ENCODE measurements around the gene RAD51D.

RAD51D gene

DNA sequence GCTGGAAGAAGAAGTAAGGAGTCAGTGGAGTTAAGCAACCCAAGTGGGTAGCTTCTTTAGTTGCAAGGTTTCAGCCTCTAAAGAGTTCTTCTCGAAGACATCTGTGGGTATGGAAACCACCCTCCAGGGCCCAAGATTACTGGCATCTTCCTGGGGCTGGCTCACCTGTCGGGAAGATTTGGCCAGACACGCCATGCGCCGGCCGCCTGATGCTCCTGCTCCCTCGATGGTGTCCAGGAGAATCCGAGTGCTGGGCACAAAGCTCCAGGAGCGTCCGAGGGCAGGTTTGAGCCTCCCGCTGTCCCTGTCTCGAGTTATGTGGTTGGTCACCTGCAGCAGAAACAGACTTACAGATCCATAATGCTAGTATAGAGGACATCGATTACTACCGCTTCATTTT lies 18.6 kb downstream of the RAD51D start:
- H4K91ac ChIP-seq (ENCODE audit: low read length): no peak overlapping the region
- H2AK5ac ChIP-seq (ENCODE audit: low read length, severe bottlenecking): no peak overlapping the region
- H2BK120ac ChIP-seq (ENCODE audit: low read depth, low read length): no peak overlapping the region
- H3K9me3 ChIP-seq (ENCODE audit: control insufficient read depth, low read length): no peaks in the 10 kb centered on the region
- no peak overlapping the region for H2BK15ac ChIP-seq (ENCODE audit: low read depth, poor library complexity, severe bottlenecking)
- H3K36me3 ChIP-seq (ENCODE audit: control insufficient read depth in 1 of 2, insufficient read depth in 2 of 2, low read depth in 1 of 2, low read length in 2 of 2): peaks cover 41 to 55% of the 10 kb centered on the region in 2 experiments
- peaks cover 6% of the 10 kb centered on the region for H3K4me1 ChIP-seq (ENCODE audit: control insufficient read depth, insufficient read depth, low read depth, low read length)
- DNase-seq: no peak
- H4K8ac ChIP-seq (ENCODE audit: low read length): no peak overlapping the region
- 98% methylated on average over 14 of the region's 14 CpGs for WGBS
- H3K4ac ChIP-seq (ENCODE audit: low read depth in 1 of 2, low read length in 2 of 2): no peak overlapping the region
- no peak overlapping the region for H3K4me2 ChIP-seq (ENCODE audit: low read length, poor library complexity, severe bottlenecking)
- no peak overlapping the region for H3K14ac ChIP-seq (ENCODE audit: low read length in 2 of 2)
- no peak overlapping the region for H3K4me3 ChIP-seq (ENCODE audit: insufficient read depth in 1 of 2, low read depth in 1 of 2, low read length in 2 of 2)
- no peak overlapping the region for H3K27ac ChIP-seq (ENCODE audit: low read length, poor library complexity, severe bottlenecking)
- no peak overlapping the region for H3K9ac ChIP-seq (ENCODE audit: low read length)
- no peak overlapping the region for H2BK12ac ChIP-seq (ENCODE audit: low read length in 2 of 2)
- H3K18ac ChIP-seq (ENCODE audit: low read depth in 1 of 2, low read length in 2 of 2): no peak overlapping the region
- no peaks in the 10 kb centered on the region for H3K27me3 ChIP-seq (ENCODE audit: control insufficient read depth in 1 of 2, insufficient read depth in 1 of 2, low read length in 2 of 2)
- no peak overlapping the region for H2BK5ac ChIP-seq (ENCODE audit: low read depth, low read length, poor library complexity, severe bottlenecking)
- H3K79me1 ChIP-seq (replicated peaks; ENCODE audit: low read length, poor library complexity, severe bottlenecking): peaks cover 11% of the 10 kb centered on the region
- no peak overlapping the region for H3K23ac ChIP-seq (ENCODE audit: low read length in 2 of 2)
- no peak overlapping the region for H2AFZ ChIP-seq (ENCODE audit: low read depth, low read length)

DNA sequence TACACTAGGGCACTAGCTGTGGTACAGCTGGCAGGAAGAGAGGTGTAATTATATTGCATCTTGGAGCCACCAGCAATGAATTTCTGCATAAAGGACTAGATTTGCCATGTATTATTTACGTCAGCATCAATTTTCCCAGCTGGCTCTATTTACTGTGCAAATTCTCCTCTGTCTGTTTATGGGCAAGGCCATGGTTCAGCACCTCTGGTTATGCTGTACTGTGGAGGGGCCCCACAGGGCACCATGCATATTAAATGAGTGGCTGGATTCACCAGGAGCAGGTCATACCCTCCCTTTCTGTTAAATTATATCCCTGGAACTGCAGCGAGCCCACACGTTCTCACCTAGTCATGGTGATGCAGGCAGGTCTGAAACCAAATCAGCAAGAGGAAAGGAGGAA lies 19.8 kb downstream of the RAD51D start:
- whole genome bisulfite sequencing: 97% methylated on average over 3 of the region's 3 CpGs
- H3K18ac ChIP-seq (ENCODE audit: low read depth in 1 of 2, low read length in 2 of 2): no peak overlapping the region

DNA sequence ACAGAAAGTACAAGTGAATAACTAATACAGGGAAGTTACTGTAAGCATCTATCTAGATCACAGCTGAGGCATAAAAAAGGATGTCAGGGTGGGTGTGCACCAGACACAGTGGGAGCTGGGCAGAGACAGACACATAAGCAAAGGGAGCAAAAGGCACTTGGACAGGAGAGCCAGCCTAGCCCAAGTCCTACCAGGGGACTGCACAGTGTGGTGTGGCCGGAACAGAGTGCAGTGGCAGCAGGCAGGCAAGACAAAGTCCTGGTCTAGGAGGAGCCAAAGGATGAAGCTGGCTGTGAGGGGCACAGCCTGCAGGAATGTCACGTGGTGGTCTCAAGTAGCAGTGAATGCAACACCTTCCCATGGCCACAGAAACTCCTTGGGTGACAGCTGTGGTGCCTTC lies 21.9 kb downstream of the RAD51D start:
- Histone ChIP-seq H2BK120ac (ENCODE audit: low read depth, low read length) (no peak overlapping the region), H3K4ac (ENCODE audit: low read depth in 1 of 2, low read length in 2 of 2) (no peak overlapping the region), H3K4me2 (ENCODE audit: low read length, poor library complexity, severe bottlenecking) (no peak overlapping the region), H3K4me3 (ENCODE audit: insufficient read depth in 1 of 2, low read depth in 1 of 2, low read length in 2 of 2) (no peak overlapping the region), H2BK15ac (ENCODE audit: low read depth, poor library complexity, severe bottlenecking) (no peak overlapping the region), H3K14ac (ENCODE audit: low read length in 2 of 2) (no peak overlapping the region), H2AFZ (ENCODE audit: low read depth, low read length) (no peak overlapping the region), H3K18ac (ENCODE audit: low read depth in 1 of 2, low read length in 2 of 2) (peak overlapping the region in 1 of 2 experiments; percentile 1), H3K9ac (ENCODE audit: low read length) (no peak overlapping the region), H3K36me3 (ENCODE audit: control insufficient read depth in 1 of 2, insufficient read depth in 2 of 2, low read depth in 1 of 2, low read length in 2 of 2) (peaks cover 31 to 34% of the 10 kb centered on the region in 2 experiments), H3K79me1 (replicated peaks; ENCODE audit: low read length, poor library complexity, severe bottlenecking) (peaks cover 5% of the 10 kb centered on the region), H3K27ac (ENCODE audit: low read length, poor library complexity, severe bottlenecking) (no peak overlapping the region), H4K8ac (ENCODE audit: low read length) (no peak overlapping the region), H3K9me3 (ENCODE audit: control insufficient read depth, low read length) (no peaks in the 10 kb centered on the region), H3K4me1 (ENCODE audit: control insufficient read depth, insufficient read depth, low read depth, low read length) (peaks cover 2% of the 10 kb centered on the region), H2BK5ac (ENCODE audit: low read depth, low read length, poor library complexity, severe bottlenecking) (no peak overlapping the region), H3K23ac (ENCODE audit: low read length in 2 of 2) (no peak overlapping the region), H3K27me3 (ENCODE audit: control insufficient read depth in 1 of 2, insufficient read depth in 1 of 2, low read length in 2 of 2) (no peaks in the 10 kb centered on the region), H4K91ac (ENCODE audit: low read length) (no peak overlapping the region), H2BK12ac (ENCODE audit: low read length in 2 of 2) (no peak overlapping the region), H2AK5ac (ENCODE audit: low read length, severe bottlenecking) (no peak overlapping the region)
- DNase-seq: no peak
- 99% methylated on average over 2 of the region's 2 CpGs for WGBS

More for the DNA sequence above, 19.8 kb downstream of the RAD51D start:
- H2BK120ac ChIP-seq (ENCODE audit: low read depth, low read length): no peak overlapping the region
- H3K9me3 ChIP-seq (ENCODE audit: control insufficient read depth, low read length): no peaks in the 10 kb centered on the region
- H3K9ac ChIP-seq (ENCODE audit: low read length): no peak overlapping the region
- H3K27me3 ChIP-seq (ENCODE audit: control insufficient read depth in 1 of 2, insufficient read depth in 1 of 2, low read length in 2 of 2): no peaks in the 10 kb centered on the region
- no peak overlapping the region for H2BK15ac ChIP-seq (ENCODE audit: low read depth, poor library complexity, severe bottlenecking)
- no peak overlapping the region for H2BK12ac ChIP-seq (ENCODE audit: low read length in 2 of 2)
- H3K23ac ChIP-seq (ENCODE audit: low read length in 2 of 2): no peak overlapping the region
- H3K4ac ChIP-seq (ENCODE audit: low read depth in 1 of 2, low read length in 2 of 2): no peak overlapping the region
- H3K14ac ChIP-seq (ENCODE audit: low read length in 2 of 2): no peak overlapping the region
- H3K4me2 ChIP-seq (ENCODE audit: low read length, poor library complexity, severe bottlenecking): no peak overlapping the region
- H4K8ac ChIP-seq (ENCODE audit: low read length): no peak overlapping the region
- H3K27ac ChIP-seq (ENCODE audit: low read length, poor library complexity, severe bottlenecking): no peak overlapping the region
- no peak overlapping the region for H2BK5ac ChIP-seq (ENCODE audit: low read depth, low read length, poor library complexity, severe bottlenecking)
- peaks cover 6% of the 10 kb centered on the region for H3K4me1 ChIP-seq (ENCODE audit: control insufficient read depth, insufficient read depth, low read depth, low read length)
- DNase-seq: no peak
- no peak overlapping the region for H2AK5ac ChIP-seq (ENCODE audit: low read length, severe bottlenecking)
- H3K79me1 ChIP-seq (replicated peaks; ENCODE audit: low read length, poor library complexity, severe bottlenecking): peaks cover 11% of the 10 kb centered on the region
- H3K4me3 ChIP-seq (ENCODE audit: insufficient read depth in 1 of 2, low read depth in 1 of 2, low read length in 2 of 2): no peak overlapping the region
- H4K91ac ChIP-seq (ENCODE audit: low read length): no peak overlapping the region
- H3K36me3 ChIP-seq (ENCODE audit: control insufficient read depth in 1 of 2, insufficient read depth in 2 of 2, low read depth in 1 of 2, low read length in 2 of 2): peaks cover 41 to 45% of the 10 kb centered on the region in 2 experiments
- H2AFZ ChIP-seq (ENCODE audit: low read depth, low read length): no peak overlapping the region

DNA sequence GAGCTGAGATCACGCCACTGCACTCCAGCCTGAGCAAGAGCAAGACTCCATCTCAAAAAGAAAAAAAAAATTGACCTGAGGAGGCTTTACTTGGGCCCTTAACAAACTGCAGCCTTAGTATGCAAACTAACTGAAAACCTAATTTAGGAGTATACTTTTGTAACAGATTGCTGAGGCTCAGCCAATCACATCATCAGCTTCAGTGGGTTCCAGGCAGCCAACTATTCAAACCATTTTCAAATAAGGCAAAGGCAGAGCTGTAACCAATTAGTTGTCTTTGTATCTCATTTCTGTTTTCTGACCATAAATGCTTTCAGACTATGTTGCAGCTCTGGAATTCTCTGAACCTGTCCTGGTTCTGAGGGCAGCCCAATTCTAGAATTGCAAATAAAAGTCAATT lies 23.9 kb downstream of the RAD51D start:
- Histone ChIP-seq H3K18ac (ENCODE audit: low read depth in 1 of 2, low read length in 2 of 2) (no peak overlapping the region), H4K8ac (ENCODE audit: low read length) (no peak overlapping the region), H2BK5ac (ENCODE audit: low read depth, low read length, poor library complexity, severe bottlenecking) (no peak overlapping the region), H3K4me2 (ENCODE audit: low read length, poor library complexity, severe bottlenecking) (no peak overlapping the region), H2BK12ac (ENCODE audit: low read length in 2 of 2) (no peak overlapping the region), H2AFZ (ENCODE audit: low read depth, low read length) (no peak overlapping the region), H3K36me3 (ENCODE audit: control insufficient read depth in 1 of 2, insufficient read depth in 2 of 2, low read depth in 1 of 2, low read length in 2 of 2) (peaks cover 18 to 23% of the 10 kb centered on the region in 2 experiments), H3K4ac (ENCODE audit: low read depth in 1 of 2, low read length in 2 of 2) (no peak overlapping the region), H4K91ac (ENCODE audit: low read length) (no peak overlapping the region), H3K23ac (ENCODE audit: low read length in 2 of 2) (no peak overlapping the region), H3K4me1 (ENCODE audit: control insufficient read depth, insufficient read depth, low read depth, low read length) (peaks cover 2% of the 10 kb centered on the region), H3K27me3 (ENCODE audit: control insufficient read depth in 1 of 2, insufficient read depth in 1 of 2, low read length in 2 of 2) (no peaks in the 10 kb centered on the region), H3K4me3 (ENCODE audit: insufficient read depth in 1 of 2, low read depth in 1 of 2, low read length in 2 of 2) (no peak overlapping the region), H3K14ac (ENCODE audit: low read length in 2 of 2) (no peak overlapping the region), H2BK15ac (ENCODE audit: low read depth, poor library complexity, severe bottlenecking) (no peak overlapping the region), H3K27ac (ENCODE audit: low read length, poor library complexity, severe bottlenecking) (no peak overlapping the region), H3K79me1 (replicated peaks; ENCODE audit: low read length, poor library complexity, severe bottlenecking) (peaks cover 5% of the 10 kb centered on the region), H3K9ac (ENCODE audit: low read length) (no peak overlapping the region), H2AK5ac (ENCODE audit: low read length, severe bottlenecking) (no peak overlapping the region), H2BK120ac (ENCODE audit: low read depth, low read length) (no peak overlapping the region), H3K9me3 (ENCODE audit: control insufficient read depth, low read length) (no peaks in the 10 kb centered on the region)
- WGBS: 100% methylated on average over 1 of the region's 1 CpG
- no peak for DNase-seq

Measured in mesenchymal stem cell (in vitro differentiated cells and primary cell).